UCSD-AML1 (cell line): ENCODE results near the gene LCP2.
"Not testable (repeated sequence)": the region's sequence is repeated elsewhere in the genome, so short reads cannot be mapped to it uniquely, and the experiment has no call there.

Experiments used
- DNase-seq: peaks from one replicate; lab custom pipeline; 2025; ENCODE audit not compliant: unreplicated experiment; lab: John Stamatoyannopoulos, UW

The LCP2 gene

GRCh38 chr5:170251462-170251861 is 46.1 kb downstream of the LCP2 start:
- DNase-seq = no peak

GRCh38 chr5:170250810-170251317 is 46.7 kb downstream of the LCP2 start:
- DNase-seq = no peak

- DNase-seq = no peak
Measured at GRCh38 chr5:170249355-170249754, 48.2 kb downstream of the LCP2 start.

DNA sequence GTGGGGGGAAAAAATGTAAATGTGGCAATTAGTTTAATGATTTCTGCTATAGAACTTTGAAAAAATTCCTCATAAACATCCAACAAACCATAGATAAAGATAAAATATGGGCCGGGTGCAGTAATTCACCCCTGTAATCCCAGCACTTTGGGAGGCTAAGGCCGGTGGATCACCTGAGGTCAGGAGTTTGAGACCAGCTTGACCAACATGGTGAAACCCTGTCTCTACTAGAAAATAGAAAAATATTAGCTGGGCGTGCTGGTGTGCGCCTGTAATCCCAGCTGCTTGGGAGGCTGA is 48.7 kb downstream of the LCP2 start:
- not testable (repeated sequence) for DNase-seq

- no peak for DNase-seq
Measured at GRCh38 chr5:170248172-170248930, 49.2 kb downstream of the LCP2 start.

DNA sequence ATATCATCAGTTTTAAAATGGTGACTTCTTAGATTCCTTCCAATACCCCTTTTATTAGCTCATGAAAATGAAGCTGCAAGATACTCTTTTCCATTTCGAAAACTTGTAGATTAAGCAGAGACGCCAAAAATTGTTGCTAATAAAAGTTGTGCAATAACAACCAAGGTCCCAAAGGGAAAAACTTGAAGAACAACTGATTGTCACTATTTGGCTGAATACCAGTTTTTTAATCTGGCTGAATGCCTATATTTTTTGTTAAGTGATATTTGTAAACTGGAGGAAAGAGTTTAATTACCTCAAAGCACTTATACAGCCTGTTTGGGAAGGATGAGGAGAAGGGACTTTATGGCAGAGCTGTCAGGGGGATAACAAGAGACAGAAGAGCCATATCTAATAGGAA is 50.2 kb downstream of the LCP2 start:
- no peak for DNase-seq

- DNase-seq = no peak
Measured at GRCh38 chr5:170246126-170246870, 51.3 kb downstream of the LCP2 start.

GRCh38 chr5:170245436-170245835 is 52.1 kb downstream of the LCP2 start:
- not testable (repeated sequence) for DNase-seq

GRCh38 chr5:170238456-170239196 is 59.0 kb downstream of the LCP2 start:
- no peak for DNase-seq

DNA sequence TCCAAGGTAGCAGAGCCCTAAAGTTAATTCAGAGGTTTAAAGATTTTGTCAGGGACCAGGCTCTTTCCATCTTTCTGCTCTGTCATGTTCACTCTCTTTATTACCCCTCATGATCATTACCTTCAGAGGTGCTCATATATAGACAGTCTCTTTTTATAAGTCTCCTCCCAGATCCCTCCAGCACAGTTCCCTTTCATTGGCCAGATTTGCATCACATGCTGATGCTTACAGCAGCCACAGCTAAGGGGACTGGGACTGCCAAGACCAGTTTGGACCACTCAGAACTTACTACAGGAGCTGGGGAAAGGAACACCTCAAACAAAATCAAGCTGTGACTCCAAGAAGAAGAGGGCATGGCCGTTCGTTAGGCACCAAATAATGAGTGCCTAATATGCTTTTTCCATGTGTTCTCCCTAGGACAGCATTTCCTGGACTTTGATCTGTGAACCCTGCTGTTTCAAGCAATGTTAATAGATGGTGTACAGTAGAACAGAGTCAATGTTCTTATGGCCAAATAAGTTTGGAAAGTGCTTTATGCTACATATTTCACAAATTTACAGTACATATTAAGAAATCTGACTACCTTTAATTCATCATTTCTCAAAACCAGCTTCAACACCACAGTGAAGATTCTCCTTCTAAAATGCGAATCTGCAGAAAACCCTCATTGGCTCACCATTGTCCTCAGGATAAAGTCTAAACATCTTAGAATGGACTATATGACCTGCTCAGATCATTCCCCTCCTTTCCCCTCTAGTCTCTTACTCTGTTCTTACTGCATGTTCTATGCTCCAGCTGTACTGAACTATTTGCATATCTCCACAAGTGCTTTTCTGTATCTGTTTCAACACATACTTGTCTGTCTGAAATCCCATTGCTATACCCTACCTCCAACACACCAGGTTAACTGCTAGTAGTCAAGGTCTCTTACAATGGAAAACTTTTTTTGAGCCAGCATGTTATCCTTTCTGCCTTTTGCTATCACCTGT is 61.4 kb downstream of the LCP2 start:
- no peak for DNase-seq

DNA sequence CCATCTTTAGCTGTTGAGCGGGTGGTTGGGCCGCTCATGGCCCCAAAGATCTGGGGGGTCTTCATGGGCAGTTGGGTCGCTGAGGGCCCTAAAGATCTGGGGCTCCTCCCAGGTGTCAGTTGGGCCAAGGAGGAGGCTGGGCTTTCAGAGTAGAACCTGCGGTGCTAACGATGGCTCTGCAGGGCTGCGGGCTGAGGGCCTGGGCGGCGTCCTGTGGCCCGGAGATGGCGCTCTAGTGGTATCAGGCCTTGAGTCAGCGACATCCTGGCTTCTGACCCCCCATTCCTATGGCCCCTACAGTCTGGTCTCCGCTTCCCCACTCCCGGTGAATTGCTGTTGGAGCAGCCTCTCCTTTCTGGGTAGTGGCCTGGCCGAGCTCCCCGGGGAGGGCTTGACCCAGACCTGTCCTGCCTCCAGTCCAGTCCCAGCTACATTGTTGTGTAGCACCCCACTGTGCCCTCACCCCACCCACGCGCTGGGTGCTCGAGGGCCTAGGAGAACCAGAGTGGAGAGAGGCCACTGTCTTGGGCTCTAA is 64.2 kb downstream of the LCP2 start:
- DNase-seq = no peak

- no peak for DNase-seq
Measured at GRCh38 chr5:170232786-170233185, 64.8 kb downstream of the LCP2 start, which contains the start of gene C5orf58. C5orf58 (plus strand) TSS chr5:170232985; CDS start chr5:170234977, 1,992 bp downstream.

- no peak for DNase-seq
Measured at GRCh38 chr5:170228762-170229435, 68.7 kb downstream of the LCP2 start.

DNA sequence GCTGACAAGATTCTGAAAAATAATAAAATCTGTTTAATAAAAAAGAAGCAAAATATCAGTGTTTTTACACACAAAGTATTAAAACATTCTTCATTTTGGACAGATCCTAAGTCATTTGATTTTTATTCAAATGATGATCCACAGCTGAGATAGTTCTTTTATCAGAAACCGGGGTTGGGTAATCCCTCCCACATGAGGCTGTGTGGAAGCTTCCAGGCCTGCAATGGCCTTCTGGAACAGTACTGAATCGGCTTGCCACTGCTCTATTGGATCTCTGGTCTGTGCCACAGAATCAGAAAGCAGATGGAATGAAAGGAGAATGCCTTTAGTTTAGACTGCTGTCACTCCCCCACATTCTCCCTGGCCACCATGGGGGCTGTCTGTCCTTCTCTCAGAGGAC is 70.9 kb downstream of the LCP2 start:
- no peak for DNase-seq

DNA sequence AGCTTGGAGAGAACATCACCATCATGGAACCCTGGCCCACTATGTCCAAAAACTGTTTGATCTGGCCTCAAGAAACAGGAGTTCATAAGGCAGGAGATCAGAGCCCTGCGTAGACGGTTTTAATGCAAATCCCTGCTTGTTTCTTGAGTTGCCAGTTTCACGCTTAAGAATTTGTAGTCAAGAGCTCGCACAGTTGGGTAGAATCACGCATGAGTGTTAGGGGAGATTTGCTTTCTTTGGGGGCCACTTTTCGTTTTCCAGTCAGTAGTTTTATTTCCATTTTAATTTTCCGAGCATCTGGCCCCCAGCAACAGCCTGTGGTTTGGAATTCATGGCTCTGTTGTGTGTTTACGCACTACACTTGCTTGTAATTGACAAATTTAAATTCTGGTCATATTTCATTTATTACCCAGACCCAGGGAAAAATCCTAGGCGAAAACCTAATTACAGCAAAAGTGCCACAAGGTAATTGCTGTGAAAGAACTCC is 71.4 kb downstream of the LCP2 start:
- DNase-seq = no peak

- DNase-seq = peak; percentile 58
Measured at GRCh38 chr5:170225326-170226128, 72.0 kb downstream of the LCP2 start.

- DNase-seq = no peak
Measured at GRCh38 chr5:170223906-170224305, 73.7 kb downstream of the LCP2 start.

- DNase-seq = no peak
Measured at GRCh38 chr5:170223360-170223759, 74.2 kb downstream of the LCP2 start.

GRCh38 chr5:170221327-170221741 is 76.2 kb downstream of the LCP2 start:
- DNase-seq = no peak
